ENCODE results near the gene NQO1. TPM values are rescaled to one million over a fixed set of nuclear protein-coding genes. Genes with fewer than 3 reads are reported as not detected.

NQO1 gene
- total and polyA plus RNA-seq, 4 donors: 0.92 to 5.5 (median 1.9) TPM

GRCh38 chr16:69698404-69698803 lies 28.0 kb downstream of the NQO1 start:
- H3K4me3 ChIP-seq (ENCODE audit: low read depth in 1 of 3, low read length in 3 of 3): no peak overlapping the region
- no peaks in the 10 kb centered on the region for H3K9me3 ChIP-seq (ENCODE audit: control insufficient read depth in 4 of 4, low read length in 3 of 4)
- no peak for TF ChIP-seq YY1 (IDR thresholded peaks at IDR 0.05)
- no peak for TF ChIP-seq HNF4G (IDR thresholded peaks at IDR 0.05)
- no peak for TF ChIP-seq FOXA2 (IDR thresholded peaks at IDR 0.05)
- no peak for TF ChIP-seq REST (IDR thresholded peaks at IDR 0.05)
- TF ChIP-seq RAD21 (IDR thresholded peaks at IDR 0.05): no peak
- no peak for TF ChIP-seq ATF3 (IDR thresholded peaks at IDR 0.05)
- TF ChIP-seq CTCF (IDR thresholded peaks at IDR 0.05; ENCODE audit: low read depth, low read length, missing input control): no peak
- no peak for TF ChIP-seq TAF1 (conservative IDR thresholded peaks at IDR 0.05)
- TF ChIP-seq NR2F2 (IDR thresholded peaks at IDR 0.05): no peak
- TF ChIP-seq MAX (IDR thresholded peaks at IDR 0.05): no peak
- no peak for TF ChIP-seq FOXA1 (IDR thresholded peaks at IDR 0.05)
- TF ChIP-seq EGR1 (IDR thresholded peaks at IDR 0.05; ENCODE audit: low read depth in 2 of 2): no peak
- TF ChIP-seq SP1 (IDR thresholded peaks at IDR 0.05): no peak
- TF ChIP-seq RXRA (IDR thresholded peaks at IDR 0.05): no peak
- no peak for TF ChIP-seq GABPA (IDR thresholded peaks at IDR 0.05 in 1 of 2, conservative IDR thresholded peaks at IDR 0.05 in 1 of 2)
- no peak for TF ChIP-seq JUND (IDR thresholded peaks at IDR 0.05)
- H3K27me3 ChIP-seq (ENCODE audit: control insufficient read depth in 4 of 4, insufficient read depth in 4 of 4, low read length in 3 of 4): no peaks in the 10 kb centered on the region
- H3K27ac ChIP-seq (ENCODE audit: low read depth in 1 of 2, low read length in 2 of 2): no peak overlapping the region
- H3K4me1 ChIP-seq (ENCODE audit: control insufficient read depth in 4 of 4, insufficient read depth in 4 of 4, low read length in 3 of 4): no peaks in the 10 kb centered on the region
- no peak overlapping the region for H3K9ac ChIP-seq (ENCODE audit: low read depth in 1 of 2, low read length in 2 of 2)
- DNase-seq (ENCODE audit: low spot score): no peak
- WGBS: 97% methylated on average over 3 of the region's 3 CpGs
- H3K36me3 ChIP-seq (ENCODE audit: control insufficient read depth in 4 of 4, insufficient read depth in 3 of 4, low read depth in 1 of 4, low read length in 3 of 4): peaks cover 2 to 41% (median 32%) of the 10 kb centered on the region in 4 donors

GRCh38 chr16:69693916-69694315 lies 32.4 kb downstream of the NQO1 start:
- TF ChIP-seq YY1 (IDR thresholded peaks at IDR 0.05) (no peak), HNF4G (IDR thresholded peaks at IDR 0.05) (no peak), TAF1 (conservative IDR thresholded peaks at IDR 0.05) (no peak), MAX (IDR thresholded peaks at IDR 0.05) (no peak), NR2F2 (IDR thresholded peaks at IDR 0.05) (no peak), ZBTB33 (IDR thresholded peaks at IDR 0.05) (no peak), CTCF (IDR thresholded peaks at IDR 0.05; ENCODE audit: low read depth, low read length, missing input control) (no peak), RXRA (IDR thresholded peaks at IDR 0.05) (no peak), EGR1 (IDR thresholded peaks at IDR 0.05; ENCODE audit: low read depth in 2 of 2) (no peak)
- H3K4me1 ChIP-seq (ENCODE audit: control insufficient read depth in 4 of 4, insufficient read depth in 4 of 4, low read length in 3 of 4): no peaks in the 10 kb centered on the region
- WGBS: 96% methylated on average over 2 of the region's 2 CpGs
- no peaks in the 10 kb centered on the region for H3K9me3 ChIP-seq (ENCODE audit: control insufficient read depth in 4 of 4, low read length in 3 of 4)
- DNase-seq (ENCODE audit: low spot score): no peak
- peaks cover 15 to 69% (median 54%) of the 10 kb centered on the region in 4 donors for H3K36me3 ChIP-seq (ENCODE audit: control insufficient read depth in 4 of 4, insufficient read depth in 3 of 4, low read depth in 1 of 4, low read length in 3 of 4)
- H3K9ac ChIP-seq (ENCODE audit: low read depth in 1 of 2, low read length in 2 of 2): no peak overlapping the region
- no peaks in the 10 kb centered on the region for H3K27me3 ChIP-seq (ENCODE audit: control insufficient read depth in 4 of 4, insufficient read depth in 4 of 4, low read length in 3 of 4)
- no peak overlapping the region for H3K27ac ChIP-seq (ENCODE audit: low read depth in 1 of 2, low read length in 2 of 2)
- no peak overlapping the region for H3K4me3 ChIP-seq (ENCODE audit: low read depth in 1 of 3, low read length in 3 of 3)
